ENCODE data around the gene NASP. TPM values are rescaled to one million over a fixed set of nuclear protein-coding genes. Genes with fewer than 3 reads are reported as not detected.

Gene NASP
- total and polyA plus RNA-seq, 9 donors, result 60.4 to 122 (median 83.0) TPM

- H3K27ac ChIP-seq, result no peak overlapping the region
- intact Hi-C loops (cut with DNase I), result no loop called here
- H3K9me3 ChIP-seq, result no peaks in the 10 kb centered on the region
- no peak overlapping the region for H3K4me3 ChIP-seq
- no peaks in the 10 kb centered on the region for H3K27me3 ChIP-seq
- no peaks in the 10 kb centered on the region for H3K36me3 ChIP-seq
- no peaks in the 10 kb centered on the region for H3K4me1 ChIP-seq (ENCODE audit: insufficient read depth)
- DNase-seq, result no peak
- no peak for TF ChIP-seq EP300 (IDR thresholded peaks at IDR 0.05)
- no peak for TF ChIP-seq POLR2A (IDR thresholded peaks at IDR 0.05)
- no peak for TF ChIP-seq CTCF (IDR thresholded peaks at IDR 0.05)
These were observed 60.1 kb downstream of the NASP start for GRCh38 chr1:45643978-45644377.

DNA sequence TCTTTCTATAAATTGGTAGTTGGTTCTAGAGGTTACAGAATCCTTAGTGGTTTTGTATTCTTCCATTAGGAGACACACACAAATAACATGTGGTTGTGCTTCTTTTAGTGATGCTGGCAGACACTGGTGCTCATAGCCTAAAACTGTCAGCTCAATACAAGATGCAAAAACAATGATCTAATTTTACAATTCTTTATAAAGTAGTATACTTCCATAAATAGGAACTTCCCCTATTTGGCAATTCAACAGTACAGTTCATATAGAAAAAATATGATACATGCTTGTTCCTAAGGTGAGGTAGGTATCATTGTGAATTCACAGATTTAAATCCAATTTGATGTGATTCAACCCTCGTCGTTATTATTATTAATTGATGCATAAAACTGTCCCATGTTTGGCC, 60.8 kb downstream of the NASP start:
- Histone ChIP-seq H3K9me3 (no peaks in the 10 kb centered on the region), H3K27ac (no peak overlapping the region), H3K36me3 (no peaks in the 10 kb centered on the region), H3K4me3 (no peak overlapping the region), H3K27me3 (no peaks in the 10 kb centered on the region), H3K4me1 (ENCODE audit: insufficient read depth) (no peaks in the 10 kb centered on the region)
- TF ChIP-seq POLR2A (IDR thresholded peaks at IDR 0.05) (no peak), CTCF (IDR thresholded peaks at IDR 0.05) (no peak), EP300 (IDR thresholded peaks at IDR 0.05) (no peak)
- DNase-seq, result no peak
- intact Hi-C loops (cut with DNase I), result no loop called here
- WGBS, 3 donors, result 85 to 91% (median 87%) methylated on average over 2 of the region's 2 CpGs

DNA sequence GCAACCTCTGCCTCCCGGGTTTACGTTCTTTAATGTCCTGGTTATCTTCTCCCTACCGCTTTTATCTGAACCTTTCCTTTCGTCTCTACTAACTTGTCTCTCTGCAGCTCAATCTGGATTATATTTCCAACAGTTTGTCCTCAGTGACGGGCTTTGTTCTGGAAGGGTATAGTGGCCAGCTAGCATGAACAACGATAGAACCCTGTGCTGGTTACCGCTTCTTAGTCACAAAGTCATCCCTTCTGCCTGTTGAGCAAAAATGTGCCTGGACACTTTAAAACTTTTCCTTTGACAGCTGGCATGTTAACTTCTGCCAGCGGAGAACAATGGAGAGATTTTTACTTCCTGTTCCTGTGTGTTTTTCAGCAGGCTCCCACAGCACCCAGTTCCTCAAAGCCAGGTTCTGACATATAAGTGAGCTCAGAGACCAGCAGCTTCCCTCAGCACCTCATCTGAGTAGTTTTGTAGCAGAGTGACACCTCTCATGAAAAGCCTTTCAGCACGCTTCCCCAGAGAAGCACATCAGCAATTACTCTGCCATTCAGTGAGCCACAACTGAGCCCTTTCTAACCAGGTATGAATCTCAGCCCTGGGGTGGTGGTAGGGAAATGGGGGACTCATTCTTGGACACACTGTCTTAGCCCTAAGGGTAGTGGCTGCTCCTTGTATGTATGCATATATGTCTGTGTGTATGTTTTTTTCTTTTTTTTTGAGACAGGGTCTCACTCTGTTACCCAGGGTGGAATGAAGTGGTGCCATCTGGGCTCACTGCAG, 63.6 kb downstream of the NASP start:
- Histone ChIP-seq H3K36me3 (no peaks in the 10 kb centered on the region), H3K27ac (no peak overlapping the region), H3K9me3 (no peaks in the 10 kb centered on the region), H3K4me1 (ENCODE audit: insufficient read depth) (no peaks in the 10 kb centered on the region), H3K27me3 (no peaks in the 10 kb centered on the region), H3K4me3 (no peak overlapping the region)
- 93 to 94% (median 94%) methylated on average over 9 of the region's 9 CpGs for WGBS, 3 donors
- TF ChIP-seq EP300 (IDR thresholded peaks at IDR 0.05), result no peak
- TF ChIP-seq CTCF (IDR thresholded peaks at IDR 0.05), result no peak
- no peak for TF ChIP-seq POLR2A (IDR thresholded peaks at IDR 0.05)
- intact Hi-C loops (cut with DNase I), result no loop called here
- no peak for DNase-seq

DNA sequence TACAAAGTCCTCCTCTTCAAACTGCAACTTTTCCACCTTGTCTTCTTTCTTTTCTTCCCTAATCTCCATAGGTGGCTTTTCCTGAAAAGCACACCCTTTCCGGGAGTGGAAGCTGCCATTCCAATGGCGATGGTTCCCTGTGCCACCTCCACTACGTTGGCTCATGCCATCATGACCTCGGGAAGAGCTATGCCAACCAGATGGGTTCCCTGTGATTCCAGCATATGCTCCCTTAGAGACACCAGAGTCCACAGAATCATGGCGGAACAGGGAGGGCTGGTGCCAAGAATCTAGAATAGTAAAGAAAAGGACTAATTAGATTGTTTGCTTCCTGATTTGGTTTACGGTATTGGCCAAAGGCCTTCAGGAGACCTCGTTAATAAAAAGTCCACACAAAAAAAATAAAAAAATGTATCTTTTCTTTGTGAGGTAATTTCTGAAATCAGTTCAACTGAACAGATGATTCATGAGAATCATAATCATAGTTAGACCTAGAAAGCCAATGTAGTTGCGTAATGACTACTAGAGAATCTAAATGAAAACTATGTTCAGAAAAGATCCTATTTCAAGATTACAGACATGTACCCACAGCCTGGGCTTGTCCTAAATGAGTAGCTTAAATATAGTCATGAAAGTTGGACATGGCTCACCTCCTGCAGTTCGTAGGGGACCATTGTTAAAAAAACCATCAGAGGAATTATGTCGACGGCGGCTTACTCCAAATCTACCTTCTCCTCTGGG, 70.9 kb downstream of the NASP start:
- no peak overlapping the region for H3K4me3 ChIP-seq
- no peaks in the 10 kb centered on the region for H3K36me3 ChIP-seq
- H3K27me3 ChIP-seq, result no peaks in the 10 kb centered on the region
- no peak for TF ChIP-seq CTCF (IDR thresholded peaks at IDR 0.05)
- TF ChIP-seq EP300 (IDR thresholded peaks at IDR 0.05), result no peak
- no peak for TF ChIP-seq POLR2A (IDR thresholded peaks at IDR 0.05)
- no peaks in the 10 kb centered on the region for H3K9me3 ChIP-seq
- no peaks in the 10 kb centered on the region for H3K4me1 ChIP-seq (ENCODE audit: insufficient read depth)
- DNase-seq, result no peak
- 90 to 94% (median 94%) methylated on average over 12 of the region's 12 CpGs for WGBS, 3 donors
- intact Hi-C loops (cut with DNase I), result no loop called here
- H3K27ac ChIP-seq, result no peak overlapping the region

Measured in ovary (tissue), 9 donors.